Endothelial cell of hepatic sinusoid (primary cell): ENCODE data around the gene MCC.

ENCODE experiments used
- in situ Hi-C: cut with HindIII; loops from 2 replicates; pipeline ENCODE4 v1.10.0; 2017; ENCODE audit warnings: low sequenced_read_pairs

The MCC gene

DNA sequence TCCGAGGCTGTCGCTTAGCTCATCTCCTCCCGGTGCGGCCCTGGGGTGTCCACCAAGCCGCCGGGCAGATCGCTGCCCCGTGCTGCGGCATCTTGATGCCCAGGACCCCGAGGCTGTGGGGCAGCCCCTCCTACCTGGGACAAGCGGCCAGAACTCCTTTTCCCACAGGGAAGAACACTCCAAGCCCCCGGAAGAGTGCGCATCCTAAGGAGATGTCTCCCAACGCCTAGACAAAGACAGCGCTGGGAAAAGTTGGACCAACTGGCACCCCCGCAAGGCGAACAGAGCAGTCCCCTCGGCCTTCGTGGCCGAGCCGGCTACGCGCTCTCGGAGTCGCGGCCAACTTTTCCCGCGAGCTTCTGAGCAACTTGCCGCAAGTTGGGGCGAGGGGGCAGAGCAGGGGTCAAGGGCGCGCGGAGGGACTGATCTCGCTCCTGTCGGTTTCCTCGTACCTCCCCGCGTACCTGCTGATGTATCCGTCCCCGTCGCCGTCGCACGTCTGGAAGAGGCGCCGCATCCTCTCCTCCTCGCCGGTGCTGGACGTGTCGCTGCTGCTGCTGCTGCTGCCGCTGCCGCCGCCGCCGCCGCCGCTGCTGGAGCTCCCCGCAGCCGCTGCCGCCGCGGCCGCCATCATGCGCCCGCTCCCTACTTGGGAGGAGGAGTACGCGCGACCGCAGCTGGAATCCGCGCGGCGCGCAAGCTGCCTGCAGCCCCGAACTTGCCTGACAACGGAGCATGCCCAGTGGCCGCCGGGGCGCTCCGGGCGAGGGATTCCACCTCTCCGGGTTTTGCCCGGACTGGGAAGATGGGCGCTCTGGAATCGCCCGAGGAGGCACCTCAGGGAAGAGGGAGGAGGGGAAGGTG is at the start of gene MCC:
TSS of gene MCC (minus strand) at position 673 of the 864 bp plus-strand sequence.
- in situ Hi-C loops = no loop called here

- in situ Hi-C loops = no loop called here
Observed at GRCh38 chr5:113531481-113532159, 43.4 kb upstream of the MCC start.

DNA sequence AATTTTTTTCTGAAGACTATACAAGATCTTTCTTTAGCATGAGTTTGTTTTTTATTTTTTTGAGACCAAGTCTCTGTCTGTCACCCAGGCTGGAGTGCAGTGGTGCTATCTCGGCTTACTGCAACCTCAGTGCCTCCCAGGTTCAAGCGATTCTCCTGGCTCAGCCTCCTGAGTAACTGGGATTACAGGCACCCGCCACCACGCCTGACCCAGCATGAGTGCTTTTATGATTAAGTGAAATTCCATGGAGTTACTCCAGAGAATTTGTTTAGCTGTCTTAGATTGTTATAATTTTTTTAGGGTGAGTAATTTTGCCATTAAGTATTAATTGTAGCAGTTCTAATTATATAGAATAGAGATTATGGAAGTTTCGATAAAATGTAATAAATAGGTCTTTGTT is 39.5 kb upstream of the MCC start:
- in situ Hi-C loops = no loop called here

DNA sequence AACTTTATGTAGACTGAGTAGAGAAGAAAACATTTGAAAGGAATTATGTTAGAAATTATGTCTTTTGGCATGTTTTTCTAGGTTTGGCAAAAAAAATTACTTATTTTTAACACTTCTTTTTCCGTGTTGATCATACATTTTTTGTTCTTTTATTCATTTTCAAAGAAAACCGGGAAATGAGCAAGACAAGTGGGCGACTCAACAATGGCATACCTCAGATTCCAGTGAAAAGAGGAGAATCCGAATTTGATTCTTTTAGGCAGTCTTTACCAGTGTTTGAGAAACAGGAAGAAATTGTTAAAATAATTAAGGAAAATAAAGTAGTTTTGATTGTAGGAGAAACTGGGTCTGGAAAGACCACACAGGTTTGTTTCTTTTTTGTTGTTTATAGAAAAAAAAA is 38.2 kb upstream of the MCC start:
- in situ Hi-C loops = no loop called here

- in situ Hi-C loops = no loop called here
Observed at GRCh38 chr5:113524927-113525326, 36.7 kb upstream of the MCC start.

GRCh38 chr5:113523168-113523567 is 34.9 kb upstream of the MCC start:
- in situ Hi-C loops = no loop called here

- in situ Hi-C loops = no loop called here
Observed at GRCh38 chr5:113520899-113521298, 32.6 kb upstream of the MCC start.

- in situ Hi-C loops = no loop called here
Observed at GRCh38 chr5:113520429-113520828, 32.2 kb upstream of the MCC start.

DNA sequence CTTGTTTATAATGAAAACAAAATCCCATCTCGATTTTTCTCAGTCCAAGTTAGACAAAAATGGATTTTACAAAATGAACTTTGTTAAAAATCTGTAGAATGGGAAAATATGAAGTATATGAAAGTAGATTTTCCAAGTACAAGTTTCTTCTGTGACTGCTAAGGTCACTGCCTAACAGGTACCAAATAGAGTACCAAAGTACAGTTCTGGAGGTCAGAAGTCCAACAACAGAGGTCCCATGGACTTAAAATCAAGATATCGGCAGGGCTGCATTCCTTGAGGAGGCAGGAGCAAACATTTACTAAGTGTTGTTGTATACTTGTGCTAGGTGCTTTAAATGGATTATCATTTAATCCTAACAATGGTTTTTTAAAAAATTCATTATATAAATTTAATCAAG is 31.2 kb upstream of the MCC start:
- in situ Hi-C loops = loop anchor here (5.0 kb wide), 1 partner anchor 182 kb away; no protein-coding TSS in a partner anchor

GRCh38 chr5:113518884-113519283 is 30.6 kb upstream of the MCC start:
- in situ Hi-C loops = loop anchor here (5.0 kb wide), 1 partner anchor 182 kb away; no protein-coding TSS in a partner anchor

- in situ Hi-C loops = no loop called here
Observed at GRCh38 chr5:113514289-113514635, 26.0 kb upstream of the MCC start.

- in situ Hi-C loops = no loop called here
Observed at GRCh38 chr5:113513384-113514288, 25.4 kb upstream of the MCC start, which contains the start of gene YTHDC2. YTHDC2 (plus strand) TSS chr5:113513694; CDS start chr5:113513896, 202 bp downstream.

- in situ Hi-C loops = no loop called here
Observed at GRCh38 chr5:113512341-113512740, 24.1 kb upstream of the MCC start.

GRCh38 chr5:113510836-113511451 is 22.7 kb upstream of the MCC start:
- in situ Hi-C loops = no loop called here

- in situ Hi-C loops = no loop called here
Observed at GRCh38 chr5:113508756-113509155, 20.5 kb upstream of the MCC start.

DNA sequence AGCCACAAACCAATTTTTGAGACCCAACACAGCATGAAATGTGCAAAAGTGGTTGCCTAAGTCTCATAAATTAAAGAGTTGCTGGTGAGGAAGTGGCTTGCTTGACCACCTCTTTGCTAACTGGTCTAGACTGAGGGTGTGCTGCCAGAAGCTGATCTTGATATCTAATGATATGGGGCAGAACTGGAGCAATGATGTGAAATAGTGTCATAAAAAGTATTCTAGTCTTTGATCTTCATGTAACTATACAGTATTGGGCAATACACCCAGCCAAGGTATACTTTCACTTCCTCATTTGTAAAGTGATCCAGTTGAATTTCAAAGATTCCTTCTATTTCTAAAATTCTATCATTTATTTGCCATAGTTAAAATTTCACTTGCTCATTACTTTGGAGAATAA is 19.3 kb upstream of the MCC start:
- in situ Hi-C loops = no loop called here

GRCh38 chr5:113505181-113505580 is 16.9 kb upstream of the MCC start:
- in situ Hi-C loops = no loop called here

GRCh38 chr5:113503146-113503545 is 14.9 kb upstream of the MCC start:
- in situ Hi-C loops = no loop called here

- in situ Hi-C loops = no loop called here
Observed at GRCh38 chr5:113502073-113502472, 13.8 kb upstream of the MCC start.

DNA sequence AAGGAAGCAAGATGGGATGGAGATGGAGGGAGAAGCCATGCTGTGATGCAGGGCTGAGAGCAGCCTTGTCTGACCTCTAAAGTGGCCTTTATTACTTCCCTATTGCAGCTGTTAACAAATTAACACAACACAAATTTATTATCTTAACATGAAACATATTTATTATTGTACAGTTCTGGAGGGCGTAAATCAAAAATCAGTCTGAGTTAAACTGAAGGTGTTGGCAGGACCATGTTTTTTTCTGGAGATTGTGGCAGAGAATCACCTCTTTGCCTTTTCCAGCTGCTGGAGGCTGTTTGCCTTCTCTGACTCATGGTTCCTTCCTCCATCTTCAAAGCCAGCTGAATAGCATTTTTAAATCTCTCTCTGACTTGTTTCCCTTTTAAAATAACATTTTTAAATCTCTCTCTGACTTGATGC is 7.2 kb upstream of the MCC start:
- in situ Hi-C loops = no loop called here

DNA sequence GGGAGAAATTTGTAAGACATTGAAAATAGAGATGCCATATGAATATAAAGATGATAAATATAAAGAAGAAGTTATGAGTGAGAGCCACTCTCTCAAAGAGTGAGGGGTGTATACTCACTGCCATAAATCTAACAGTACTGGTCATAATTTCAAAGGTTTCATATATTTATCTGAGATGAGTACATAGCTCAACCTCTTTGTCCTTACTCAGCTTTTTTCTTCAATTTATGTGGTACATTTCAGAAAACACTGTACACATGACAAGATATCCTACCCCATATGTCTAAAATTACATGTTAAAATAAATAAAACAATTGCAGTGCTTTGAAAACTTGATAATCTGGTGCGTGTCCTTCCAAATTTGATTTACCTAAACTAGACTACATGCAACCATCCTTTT is 5.2 kb upstream of the MCC start:
- in situ Hi-C loops = no loop called here
